GM19193 (cell line): ENCODE results near the gene MXD4.

Experiments used
- POLR2A ChIP-seq: IDR thresholded peaks from 4 replicates; pipeline ENCODE4 v1.6.1; 2011; ENCODE audit not compliant: insufficient read depth, insufficient read length; ENCODE audit errors: extremely low read depth

The MXD4 gene

GRCh38 chr4:2297606-2298531 lies 36.0 kb upstream of the MXD4 start:
- TF ChIP-seq POLR2A: no peak

- TF ChIP-seq POLR2A: no peak
Observed at GRCh38 chr4:2296631-2297601, 35.0 kb upstream of the MXD4 start.

- TF ChIP-seq POLR2A: no peak
Observed at GRCh38 chr4:2295900-2296442, 34.1 kb upstream of the MXD4 start.

GRCh38 chr4:2295500-2295899 lies 33.6 kb upstream of the MXD4 start:
- no peak for TF ChIP-seq POLR2A

- no peak for TF ChIP-seq POLR2A
Observed at GRCh38 chr4:2292646-2293108, 30.8 kb upstream of the MXD4 start.

GRCh38 chr4:2291705-2292645 lies 30.1 kb upstream of the MXD4 start:
- no peak for TF ChIP-seq POLR2A

- no peak for TF ChIP-seq POLR2A
Observed at GRCh38 chr4:2290974-2291704, 29.2 kb upstream of the MXD4 start.

GRCh38 chr4:2290488-2290887 lies 28.6 kb upstream of the MXD4 start:
- no peak for TF ChIP-seq POLR2A

GRCh38 chr4:2289955-2290333 lies 28.0 kb upstream of the MXD4 start:
- no peak for TF ChIP-seq POLR2A

GRCh38 chr4:2289311-2289954 lies 27.5 kb upstream of the MXD4 start:
- no peak for TF ChIP-seq POLR2A

- TF ChIP-seq POLR2A: no peak
Observed at GRCh38 chr4:2288051-2288541, 26.2 kb upstream of the MXD4 start.

GRCh38 chr4:2287594-2287915 lies 25.6 kb upstream of the MXD4 start:
- TF ChIP-seq POLR2A: no peak

- no peak for TF ChIP-seq POLR2A
Observed at GRCh38 chr4:2286904-2287593, 25.1 kb upstream of the MXD4 start.
